ENCODE data around the gene MINDY4.

Gene MINDY4

DNA sequence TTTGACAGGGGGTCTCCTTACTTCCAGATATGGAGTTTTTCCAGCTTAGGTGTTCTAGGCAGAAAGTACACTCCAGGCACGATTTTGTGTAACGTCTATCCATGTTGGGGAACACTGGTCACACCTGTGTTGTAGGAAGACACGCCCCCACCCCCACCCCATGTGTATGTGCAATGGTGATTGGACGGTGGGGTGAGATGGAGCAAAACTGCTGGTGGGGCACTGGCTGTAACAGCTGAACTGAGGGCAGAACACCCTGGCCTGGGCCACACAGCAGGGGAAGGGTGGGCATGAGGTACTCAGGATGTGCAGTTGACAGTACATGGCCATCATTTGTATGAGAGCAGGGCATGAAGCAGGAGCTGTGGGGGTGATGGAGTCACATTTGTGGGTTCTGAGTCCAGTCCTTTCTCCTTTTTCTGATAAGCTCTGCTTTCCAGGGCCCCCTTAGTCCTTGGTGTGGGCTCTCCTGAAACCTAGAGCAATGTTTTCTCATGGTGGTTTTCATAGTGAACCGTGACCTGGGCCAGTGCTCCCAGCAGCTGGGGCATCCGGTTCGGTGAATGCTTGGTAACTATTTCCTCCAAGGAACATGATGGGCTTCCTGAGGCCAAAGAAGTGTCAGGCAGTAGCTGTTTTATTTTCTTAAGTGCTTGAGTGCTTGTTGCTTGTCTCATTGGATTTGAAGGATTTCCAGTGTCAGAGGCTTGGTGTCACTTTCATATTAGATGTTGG, 77.1 kb downstream of the MINDY4 start:
- FAIRE-seq = no peak
- no peak for DNase-seq (ENCODE audit: insufficient read length, low spot score)

GRCh38 chr7:30849565-30849964, 78.3 kb downstream of the MINDY4 start:
- FAIRE-seq (no peak), DNase-seq (ENCODE audit: insufficient read length, low spot score) (no peak)

GRCh38 chr7:30850426-30850825, 79.2 kb downstream of the MINDY4 start:
- DNase-seq (ENCODE audit: insufficient read length, low spot score) = no peak
- FAIRE-seq = no peak

GRCh38 chr7:30851651-30852307, 80.6 kb downstream of the MINDY4 start:
- FAIRE-seq = no peak
- DNase-seq (ENCODE audit: insufficient read length, low spot score) = no peak

- DNase-seq (ENCODE audit: insufficient read length, low spot score) (no peak), FAIRE-seq (no peak)
Measured at GRCh38 chr7:30852308-30852684, 81.1 kb downstream of the MINDY4 start.

- DNase-seq (ENCODE audit: insufficient read length, low spot score) = no peak
- no peak for FAIRE-seq
Measured at GRCh38 chr7:30852744-30853288, 81.6 kb downstream of the MINDY4 start.

- DNase-seq (ENCODE audit: insufficient read length, low spot score) = no peak
- FAIRE-seq = no peak
Measured at GRCh38 chr7:30853576-30853975, 82.4 kb downstream of the MINDY4 start.

DNA sequence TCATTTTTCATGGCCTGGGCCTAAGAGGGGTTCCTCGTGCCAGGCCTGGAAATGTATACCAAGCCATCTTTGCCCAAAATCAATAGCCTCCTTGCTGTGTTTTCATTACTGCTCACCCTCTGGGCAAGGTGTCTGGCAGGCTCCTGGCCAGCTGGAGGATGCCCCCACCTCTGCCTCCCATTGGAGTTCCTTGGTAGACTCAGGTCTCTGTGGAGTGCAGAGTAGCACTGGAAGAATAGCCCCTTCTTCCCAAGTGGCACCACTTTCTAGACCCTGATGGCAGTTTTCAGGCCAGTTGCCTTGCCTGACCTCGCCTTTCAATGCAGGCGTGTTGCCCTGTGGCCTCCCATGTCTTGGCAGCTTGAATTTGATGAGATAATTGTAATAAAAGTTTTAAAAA, 84.7 kb downstream of the MINDY4 start:
- FAIRE-seq = no peak
- DNase-seq (ENCODE audit: insufficient read length, low spot score) = no peak

GRCh38 chr7:30858576-30858975, 87.4 kb downstream of the MINDY4 start:
- DNase-seq (ENCODE audit: insufficient read length, low spot score) (no peak), FAIRE-seq (no peak)

GRCh38 chr7:30859202-30859939, 88.2 kb downstream of the MINDY4 start:
- no peak for DNase-seq (ENCODE audit: insufficient read length, low spot score)
- FAIRE-seq = no peak

DNA sequence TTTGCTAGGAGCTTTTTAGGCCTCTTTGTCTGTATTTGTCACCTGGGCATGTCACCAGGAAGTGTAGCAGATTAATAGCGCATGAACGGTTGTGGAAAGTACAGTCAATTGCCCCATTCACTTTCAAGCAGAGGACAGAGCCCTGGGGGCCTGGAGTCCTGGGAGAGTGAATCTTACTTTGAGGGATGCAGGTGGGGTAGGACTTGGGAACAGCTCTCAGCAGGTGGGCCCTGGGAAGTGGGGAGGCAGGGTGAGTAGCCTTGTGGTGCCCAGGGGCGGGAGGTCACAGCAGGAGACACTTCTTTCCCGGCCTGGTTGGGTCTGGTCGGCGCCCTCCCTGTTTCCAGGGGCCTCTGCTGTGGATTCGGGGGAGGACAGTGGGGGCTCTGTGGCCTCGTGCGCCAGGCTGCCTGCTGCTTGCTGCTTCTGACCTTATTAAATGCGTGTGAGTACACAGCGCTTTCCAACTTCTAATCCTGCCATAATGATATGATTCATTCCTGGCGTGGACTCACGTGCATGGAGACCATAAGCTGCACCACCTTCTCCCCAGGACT, 88.8 kb downstream of the MINDY4 start:
- FAIRE-seq (no peak), DNase-seq (ENCODE audit: insufficient read length, low spot score) (no peak)

DNA sequence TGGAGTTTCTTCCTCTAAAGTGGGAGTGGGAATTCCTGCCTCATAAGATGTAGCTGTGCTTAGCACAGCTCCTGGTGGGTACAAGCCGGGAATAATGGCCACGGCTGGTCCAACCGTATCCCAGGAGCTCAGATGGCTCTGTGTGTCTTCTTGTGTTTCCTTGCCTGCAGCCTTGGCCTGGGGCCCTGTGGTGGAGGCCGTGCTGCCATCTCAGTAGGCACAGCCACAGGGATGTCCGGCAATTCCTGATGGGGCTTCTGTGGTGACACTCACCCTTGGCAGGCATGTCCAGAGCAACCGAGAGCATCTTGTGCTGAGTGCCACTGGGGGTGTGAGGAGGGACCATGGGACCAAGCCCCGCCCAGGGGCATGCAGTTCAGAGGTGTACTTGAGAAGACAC, 90.4 kb downstream of the MINDY4 start:
- FAIRE-seq = no peak

GRCh38 chr7:30862995-30863705, 91.9 kb downstream of the MINDY4 start:
- FAIRE-seq = no peak
- no peak for DNase-seq (ENCODE audit: insufficient read length, low spot score)

More for the DNA sequence above, 90.4 kb downstream of the MINDY4 start:
- DNase-seq (ENCODE audit: insufficient read length, low spot score) = no peak

DNA sequence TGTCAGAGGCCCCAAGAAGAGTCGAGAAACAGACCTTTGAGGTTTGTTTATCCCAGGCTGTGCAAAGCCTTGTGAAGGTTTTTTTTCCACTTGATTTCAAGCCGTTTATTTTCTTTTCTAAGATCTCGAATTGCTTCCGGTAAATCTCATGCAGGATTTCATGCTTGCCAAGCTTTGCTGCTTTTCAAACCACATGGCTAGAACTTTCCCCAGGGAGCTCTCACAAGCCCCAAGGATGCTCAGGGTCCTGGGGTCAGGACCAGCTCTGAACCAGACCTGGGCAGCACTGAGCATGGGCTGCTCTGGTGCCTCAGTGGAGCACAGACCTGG, 92.5 kb downstream of the MINDY4 start:
- FAIRE-seq (no peak), DNase-seq (ENCODE audit: insufficient read length, low spot score) (no peak)

GRCh38 chr7:30864101-30864500, 92.9 kb downstream of the MINDY4 start:
- FAIRE-seq (no peak), DNase-seq (ENCODE audit: insufficient read length, low spot score) (no peak)

- DNase-seq (ENCODE audit: insufficient read length, low spot score) = no peak
- no peak for FAIRE-seq
Measured at GRCh38 chr7:30865076-30865475, 93.9 kb downstream of the MINDY4 start.

DNA sequence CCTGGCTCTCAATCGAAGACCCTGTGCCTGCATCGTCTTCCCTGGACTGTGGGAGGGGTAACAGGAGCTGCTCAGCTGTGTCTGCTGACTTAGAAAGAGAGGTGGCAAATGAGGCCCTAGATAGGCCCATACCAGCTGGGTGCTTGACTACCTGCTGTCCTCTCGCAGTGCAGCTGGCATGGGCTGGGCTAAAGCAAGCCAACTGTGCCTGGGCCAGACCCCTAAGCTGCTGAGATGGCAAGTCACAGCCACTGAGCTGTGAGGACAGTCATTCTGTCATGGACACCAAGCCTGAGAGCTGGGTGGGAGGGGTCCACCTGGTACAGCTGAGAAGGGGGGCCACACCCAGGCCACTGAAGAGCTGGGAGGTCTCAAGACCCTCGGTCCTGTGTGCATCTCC, 94.6 kb downstream of the MINDY4 start:
- DNase-seq (ENCODE audit: insufficient read length, low spot score) (no peak), FAIRE-seq (no peak)

- FAIRE-seq (no peak), DNase-seq (ENCODE audit: insufficient read length, low spot score) (no peak)
Measured at GRCh38 chr7:30866939-30867338, 95.7 kb downstream of the MINDY4 start.

DNA sequence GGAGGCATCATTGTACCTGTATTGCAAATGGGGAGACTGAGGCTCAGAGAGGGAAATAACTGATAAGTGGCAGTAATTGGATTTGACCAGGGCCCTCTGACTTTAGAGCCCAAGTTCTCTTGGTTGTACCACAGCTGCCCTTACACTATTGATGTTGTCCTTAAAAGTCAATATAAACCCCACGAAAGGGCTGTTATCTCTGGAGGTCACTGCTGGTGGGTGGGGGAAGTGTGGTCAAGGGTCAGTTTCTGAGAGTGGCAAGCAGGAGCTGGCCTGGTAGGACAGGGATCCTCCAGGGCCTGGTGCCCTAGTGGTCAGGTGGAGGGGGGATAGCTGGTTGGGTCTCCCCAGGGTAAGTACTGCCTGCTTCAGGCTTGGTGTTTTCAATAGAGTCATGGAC, 96.3 kb downstream of the MINDY4 start:
- DNase-seq (ENCODE audit: insufficient read length, low spot score) (no peak), FAIRE-seq (no peak)

DNA sequence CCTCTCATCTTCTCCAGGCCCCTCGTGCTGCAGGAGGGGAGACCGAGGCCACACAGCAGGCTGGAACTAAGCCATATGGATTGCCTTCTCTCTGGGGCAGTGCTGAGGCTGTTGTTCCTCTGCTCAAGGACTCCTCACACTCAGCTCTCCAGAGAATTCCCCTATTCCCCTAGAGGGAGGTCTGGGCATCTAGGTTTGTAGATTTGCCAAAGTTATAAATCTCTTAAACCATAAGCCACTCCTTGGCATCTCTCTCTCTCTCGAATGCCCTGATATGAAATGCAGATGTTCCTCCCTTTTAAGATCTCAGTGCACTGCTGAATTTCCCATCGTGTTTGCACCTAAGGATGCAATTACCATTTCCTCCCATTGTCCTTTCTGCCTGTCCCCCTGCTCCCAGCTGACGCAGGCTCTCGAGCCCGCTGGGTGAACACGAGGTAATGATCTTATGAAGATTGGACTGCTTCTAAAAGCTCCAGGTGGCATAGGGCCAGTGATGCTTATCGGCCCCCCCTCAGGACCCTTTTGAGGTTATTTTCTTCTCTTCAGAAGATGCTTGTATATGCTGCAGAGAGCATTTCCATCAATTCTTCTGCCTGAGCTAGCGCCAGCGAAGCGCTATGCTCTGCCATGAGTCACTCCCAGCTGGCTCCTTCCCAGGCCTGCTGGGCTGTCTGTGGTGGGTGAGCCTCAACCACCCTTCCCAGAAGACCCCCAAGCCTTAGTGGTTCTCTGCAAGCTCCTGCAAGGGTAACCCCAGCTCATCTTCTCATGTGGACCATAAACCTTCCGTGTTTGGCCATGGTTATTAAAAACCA, 98.8 kb downstream of the MINDY4 start:
- FAIRE-seq (no peak), DNase-seq (ENCODE audit: insufficient read length, low spot score) (no peak)
